GM10248 (cell line): Measurements from ENCODE around the gene DAB2IP.

Experiments used
- CTCF ChIA-PET: fragments of 300-600 bp; sonication (Branson Sonifier 250); formaldehyde crosslinking; extraction: SDS; loops from one replicate; lab custom pipeline; 2021; ENCODE audit warnings: antibody characterized with exemption; lab: Yijun Ruan, JAX
- POLR2A ChIA-PET: fragments of 350-650 bp; sonication (Branson Sonifier 250); formaldehyde crosslinking; extraction: SDS; loops from one replicate; lab custom pipeline; 2020; ENCODE audit warnings: antibody characterized with exemption; lab: Yijun Ruan, JAX
- DNase-seq: peaks from one replicate; pipeline ENCODE4 v3.0.0; 2012; ENCODE audit errors: extremely low spot score
- TF ChIP-seq, protein P1 (sequence below): IDR thresholded peaks from 2 replicates; pipeline ENCODE4 v1.5.1; 2012; ENCODE audit warnings: mild to moderate bottlenecking, low read depth; ENCODE audit errors: extremely low read depth, missing control alignments, control extremely low read depth

Gene DAB2IP

DNA sequence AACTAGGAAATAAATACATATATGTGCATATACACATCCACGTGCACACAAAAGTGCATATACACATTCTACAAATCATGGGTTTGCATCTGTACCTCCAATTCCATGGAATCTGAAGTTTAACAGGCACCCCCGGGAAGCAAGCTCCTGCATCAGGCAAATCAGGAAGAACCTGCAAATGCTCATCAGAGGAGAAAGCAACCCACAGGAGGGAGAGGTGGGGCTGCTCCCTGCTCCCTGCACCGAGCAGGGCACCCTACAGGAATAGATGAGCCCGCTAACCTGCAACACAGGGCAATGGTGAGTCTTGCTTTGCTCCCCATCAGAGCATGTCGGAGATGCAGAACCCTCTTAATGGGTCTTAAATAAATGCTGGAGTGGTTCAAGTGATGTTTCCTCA, 151.3 kb downstream of the DAB2IP start:
- TF ChIP-seq, protein P1, sequence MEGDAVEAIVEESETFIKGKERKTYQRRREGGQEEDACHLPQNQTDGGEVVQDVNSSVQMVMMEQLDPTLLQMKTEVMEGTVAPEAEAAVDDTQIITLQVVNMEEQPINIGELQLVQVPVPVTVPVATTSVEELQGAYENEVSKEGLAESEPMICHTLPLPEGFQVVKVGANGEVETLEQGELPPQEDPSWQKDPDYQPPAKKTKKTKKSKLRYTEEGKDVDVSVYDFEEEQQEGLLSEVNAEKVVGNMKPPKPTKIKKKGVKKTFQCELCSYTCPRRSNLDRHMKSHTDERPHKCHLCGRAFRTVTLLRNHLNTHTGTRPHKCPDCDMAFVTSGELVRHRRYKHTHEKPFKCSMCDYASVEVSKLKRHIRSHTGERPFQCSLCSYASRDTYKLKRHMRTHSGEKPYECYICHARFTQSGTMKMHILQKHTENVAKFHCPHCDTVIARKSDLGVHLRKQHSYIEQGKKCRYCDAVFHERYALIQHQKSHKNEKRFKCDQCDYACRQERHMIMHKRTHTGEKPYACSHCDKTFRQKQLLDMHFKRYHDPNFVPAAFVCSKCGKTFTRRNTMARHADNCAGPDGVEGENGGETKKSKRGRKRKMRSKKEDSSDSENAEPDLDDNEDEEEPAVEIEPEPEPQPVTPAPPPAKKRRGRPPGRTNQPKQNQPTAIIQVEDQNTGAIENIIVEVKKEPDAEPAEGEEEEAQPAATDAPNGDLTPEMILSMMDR = no peak
- CTCF ChIA-PET = no interaction called here

DNA sequence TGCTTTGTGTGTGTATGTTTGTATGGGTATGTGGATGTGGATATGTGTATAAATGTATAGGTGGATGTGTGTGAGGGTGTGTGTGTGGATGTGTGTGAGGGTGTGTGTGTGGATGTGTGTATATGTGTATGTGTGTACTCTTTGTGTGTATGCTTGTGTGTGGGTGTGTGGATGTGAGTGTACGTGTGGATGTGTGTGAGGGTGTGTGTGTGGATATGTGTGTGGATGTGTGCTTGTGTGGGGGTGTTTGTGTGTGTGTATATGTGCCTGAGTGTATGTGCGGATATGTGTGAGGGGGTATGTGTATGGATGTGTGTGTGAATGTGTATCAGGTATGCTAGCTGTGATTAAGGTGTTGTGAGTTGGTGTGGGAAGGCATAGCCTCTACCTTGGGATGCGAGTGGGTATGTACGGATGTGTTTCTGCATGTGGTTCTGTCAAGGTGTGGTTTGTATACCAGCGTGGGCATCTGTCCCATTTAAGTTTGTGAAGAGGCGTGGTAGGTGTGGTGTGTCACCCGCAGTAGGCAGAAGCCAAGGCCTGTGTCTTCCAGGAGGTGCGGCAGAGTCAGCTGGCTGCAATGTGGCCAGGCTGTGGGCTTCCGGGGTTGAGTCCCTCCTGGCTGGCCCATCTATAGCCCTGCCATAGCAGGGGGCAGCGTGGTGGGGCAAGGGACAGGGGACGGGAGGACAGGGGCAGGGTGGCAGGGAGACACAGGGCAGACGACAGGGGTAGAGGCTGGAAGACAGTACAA, 155.8 kb downstream of the DAB2IP start:
- TF ChIP-seq, protein P1 = no peak
- ChIA-PET POLR2A (no interaction called here), CTCF (no interaction called here)
- DNase-seq = no peak

More for the DNA sequence above, 151.3 kb downstream of the DAB2IP start:
- POLR2A ChIA-PET = no interaction called here
- DNase-seq = no peak

DNA sequence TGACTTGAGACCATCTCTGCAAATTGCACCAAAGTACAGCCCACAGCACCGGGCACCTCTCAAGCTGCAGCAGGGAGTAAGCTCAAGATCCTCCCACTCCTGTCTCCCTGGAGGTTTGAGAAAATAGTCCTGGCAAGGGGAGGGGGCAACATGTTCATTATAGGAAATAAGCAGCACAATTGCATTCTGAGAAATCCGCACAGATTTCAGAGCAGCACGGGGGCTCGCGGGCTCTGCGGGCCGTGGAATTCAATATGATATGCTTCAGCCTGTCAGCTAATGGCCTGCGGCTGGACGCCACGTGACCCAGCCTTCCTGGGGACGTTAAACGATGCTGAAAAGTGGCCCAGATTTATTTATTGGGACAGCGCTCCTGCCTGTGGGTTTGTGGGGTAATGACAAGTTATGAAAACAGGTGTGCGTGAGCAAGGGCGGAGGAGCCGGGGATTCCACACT, 156.4 kb downstream of the DAB2IP start:
- ChIA-PET CTCF (no interaction called here), POLR2A (no interaction called here)
- TF ChIP-seq, protein P1 = no peak
- DNase-seq = no peak

DNA sequence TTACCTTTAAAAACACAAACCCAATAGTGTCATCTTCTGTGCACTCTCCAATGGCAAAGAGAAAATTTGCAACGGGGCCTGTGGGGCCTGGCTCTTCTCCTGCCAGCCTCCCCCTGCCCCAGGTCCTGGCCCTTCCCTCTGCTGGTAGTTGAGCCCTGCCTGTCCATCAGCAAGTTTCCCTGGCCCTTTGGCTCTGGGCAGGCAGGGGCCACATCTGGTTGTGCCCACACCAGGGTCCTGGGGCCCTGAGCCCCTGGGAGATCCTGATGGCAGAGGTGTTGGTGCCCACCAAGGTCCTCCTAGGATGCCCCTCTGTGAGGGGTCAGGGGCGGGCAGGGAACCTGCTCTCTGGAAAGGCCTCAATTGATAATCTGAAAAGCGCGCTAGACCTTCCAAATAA, 157.3 kb downstream of the DAB2IP start:
- TF ChIP-seq, protein P1 = no peak
- DNase-seq = no peak
- ChIA-PET POLR2A (no interaction called here), CTCF (no interaction called here)

DNA sequence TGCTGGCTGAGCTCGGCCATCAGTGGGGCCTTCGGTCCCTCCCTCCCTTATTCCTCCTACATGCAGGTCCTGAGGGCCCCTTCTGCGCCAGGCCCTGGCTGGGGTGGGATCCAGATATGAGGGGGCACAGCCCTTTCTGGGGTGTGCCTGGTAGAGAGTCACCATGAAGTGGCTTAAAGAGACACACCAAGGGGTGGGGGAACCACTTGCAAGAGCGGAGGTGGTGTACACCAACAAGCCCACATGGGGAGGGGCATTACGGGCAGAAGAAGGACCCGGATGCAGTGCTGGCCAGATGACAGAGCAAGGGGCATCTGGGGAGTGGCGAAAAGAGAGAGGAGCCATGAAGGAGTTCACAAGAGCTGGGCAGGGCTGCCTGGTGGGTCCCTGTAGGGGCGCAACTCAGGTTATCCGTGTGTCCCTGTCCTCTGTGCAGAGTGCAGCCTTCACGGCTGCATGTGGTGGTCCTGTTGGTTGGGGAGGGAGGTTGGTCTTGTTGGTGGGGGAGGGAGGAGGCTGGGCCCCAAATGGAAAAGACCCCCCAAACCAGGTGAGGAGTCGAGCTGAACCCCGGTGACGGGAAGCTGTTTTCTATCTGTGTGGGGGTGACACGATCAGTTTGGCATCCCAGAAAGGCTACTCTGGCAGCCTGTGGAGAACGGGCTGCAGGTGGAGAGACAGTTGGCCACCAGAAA, 158.1 kb downstream of the DAB2IP start:
- TF ChIP-seq, protein P1 = no peak
- POLR2A ChIA-PET = no interaction called here
- CTCF ChIA-PET = no interaction called here
- DNase-seq = no peak

DNA sequence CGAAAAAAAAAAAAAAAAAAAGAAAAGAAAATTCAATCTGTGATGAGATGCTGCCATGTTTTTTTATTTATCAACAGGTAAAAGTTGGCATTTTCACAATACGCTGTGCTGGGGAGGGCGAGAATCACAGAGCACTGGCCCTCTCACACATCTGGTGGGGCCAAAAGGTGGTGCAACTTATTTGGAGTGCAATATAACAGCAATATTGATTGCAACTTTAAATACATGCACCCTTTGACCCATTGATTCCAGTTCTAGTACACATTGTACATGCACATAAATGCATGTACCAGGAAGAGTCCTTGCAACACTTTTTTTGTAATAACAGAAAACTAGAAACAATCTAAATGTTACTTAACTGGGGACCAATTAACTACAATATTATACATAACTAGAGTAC, 159.1 kb downstream of the DAB2IP start:
- POLR2A ChIA-PET = no interaction called here
- CTCF ChIA-PET = no interaction called here
- TF ChIP-seq, protein P1 = no peak
- DNase-seq = no peak
